IMR-90 (cell line): ENCODE measurements around the gene KCTD13.
"Not testable (repeated sequence)": the region's sequence is repeated elsewhere in the genome, so short reads cannot be mapped to it uniquely, and the experiment has no call there.

Experiments used
- CTCF ChIP-seq: conservative IDR thresholded peaks from 2 replicates; pipeline ENCODE4 v1.5.1; 2012; ENCODE audit warnings: mild to moderate bottlenecking, low read depth, low read length, improper control_type of control experiment
- RAD21 ChIP-seq: IDR thresholded peaks from 2 replicates; pipeline ENCODE4 v1.6.1; 2012; ENCODE audit warnings: low read length, improper control_type of control experiment
- RFX5 ChIP-seq: IDR thresholded peaks from 2 replicates; pipeline ENCODE4 v1.8.0; 2012; ENCODE audit warnings: low read depth, mild to moderate bottlenecking, low read length, moderate library complexity
- SMC3 ChIP-seq: fragments of 150-350 bp; IDR thresholded peaks from 2 replicates; pipeline ENCODE4 v1.6.1; 2016; ENCODE audit warnings: low read depth, mild to moderate bottlenecking, antibody characterized with exemption, low read length, moderate library complexity

- not testable (repeated sequence) for TF ChIP-seq CTCF, RFX5, RAD21, SMC3
Observed at GRCh38 chr16:29909851-29910250, 16.2 kb downstream of the KCTD13 start.
